Duodenal mucosa (tissue), 2 donors: Measurements from ENCODE around the gene GALM.

Source experiments
- H3K27ac ChIP-seq: one replicate; pipeline ENCODE4 v1.7.0; 2013; ENCODE audit warnings: low read depth, low read length
- H3K27me3 ChIP-seq, 2 donors: one replicate each; pipeline ENCODE4 v1.7.0; 2013; ENCODE audit warnings: low read length in 2 of 2, control low read depth in 1 of 2; ENCODE audit not compliant: insufficient read depth in 2 of 2, control insufficient read depth in 1 of 2
- H3K36me3 ChIP-seq, 2 donors: one replicate each; pipeline ENCODE4 v1.7.0; 2013; ENCODE audit warnings: low read length in 2 of 2, control low read depth in 1 of 2; ENCODE audit not compliant: insufficient read depth in 2 of 2, control insufficient read depth in 1 of 2
- H3K4me1 ChIP-seq, 2 donors: one replicate each; pipeline ENCODE4 v1.7.0; 2013; ENCODE audit warnings: low read length in 2 of 2, control low read depth in 1 of 2; ENCODE audit not compliant: insufficient read depth in 2 of 2, control insufficient read depth in 1 of 2
- H3K4me3 ChIP-seq, 2 donors: one replicate each; pipeline ENCODE4 v1.7.0; 2013; ENCODE audit warnings: low read length in 2 of 2, low read depth in 1 of 2
- H3K9ac ChIP-seq, 2 donors: one replicate each; pipeline ENCODE4 v1.7.0; 2013; ENCODE audit warnings: low read length in 2 of 2, low read depth in 1 of 2
- H3K9me3 ChIP-seq, 2 donors: one replicate each; pipeline ENCODE4 v1.7.0; 2013; ENCODE audit warnings: low read length in 2 of 2, control low read depth in 1 of 2; ENCODE audit not compliant: control insufficient read depth in 1 of 2

Gene GALM

GRCh38 chr2:38720613-38721241 is 54.8 kb downstream of the GALM start:
- Histone ChIP-seq H3K36me3 (peaks cover 5 to 7% of the 10 kb centered on the region in 2 donors), H3K27ac (no peak overlapping the region), H3K27me3 (no peaks in the 10 kb centered on the region), H3K9me3 (no peaks in the 10 kb centered on the region), H3K4me1 (peaks cover 0 to 6% of the 10 kb centered on the region in 2 donors), H3K9ac (no peak overlapping the region), H3K4me3 (no peak overlapping the region)

- H3K9ac ChIP-seq: no peak overlapping the region
- no peaks in the 10 kb centered on the region for H3K27me3 ChIP-seq
- H3K4me1 ChIP-seq: peaks cover 0 to 6% of the 10 kb centered on the region in 2 donors
- no peaks in the 10 kb centered on the region for H3K9me3 ChIP-seq
- H3K36me3 ChIP-seq: no peaks in the 10 kb centered on the region
- peak overlapping the region; percentile 25 for H3K27ac ChIP-seq
- H3K4me3 ChIP-seq: peak overlapping the region in 1 of 2 donors; percentile 1
These were observed 56.6 kb downstream of the GALM start for GRCh38 chr2:38722271-38723061.

GRCh38 chr2:38723173-38723572 is 57.3 kb downstream of the GALM start:
- Histone ChIP-seq H3K9ac (no peak overlapping the region), H3K27ac (no peak overlapping the region), H3K4me3 (no peak overlapping the region), H3K27me3 (no peaks in the 10 kb centered on the region), H3K9me3 (no peaks in the 10 kb centered on the region), H3K4me1 (peaks cover 0 to 6% of the 10 kb centered on the region in 2 donors), H3K36me3 (no peaks in the 10 kb centered on the region)

GRCh38 chr2:38727661-38728060 is 61.7 kb downstream of the GALM start:
- Histone ChIP-seq H3K9me3 (no peaks in the 10 kb centered on the region), H3K9ac (no peak overlapping the region), H3K27ac (no peak overlapping the region), H3K4me1 (no peaks in the 10 kb centered on the region), H3K4me3 (no peak overlapping the region), H3K27me3 (no peaks in the 10 kb centered on the region), H3K36me3 (peaks cover 12 to 25% of the 10 kb centered on the region in 2 donors)

DNA sequence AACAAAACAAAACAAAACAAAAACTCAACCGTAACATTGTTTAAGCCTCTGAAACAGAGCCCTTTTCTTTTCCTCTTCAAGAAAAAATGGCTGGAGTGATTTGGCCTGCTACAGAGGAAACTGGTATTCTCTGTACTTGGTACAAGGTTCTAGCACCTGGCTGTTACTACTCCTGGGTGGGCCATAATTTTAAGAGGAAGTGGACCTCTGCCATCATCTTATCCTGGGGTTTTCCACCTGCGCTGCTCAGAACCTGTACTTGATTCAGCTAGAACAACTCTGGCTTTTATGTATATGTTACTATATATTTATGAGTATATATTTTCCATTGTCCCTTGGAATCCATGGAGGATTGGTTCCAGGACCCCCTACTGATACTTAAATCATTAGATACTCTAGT is 62.8 kb downstream of the GALM start:
- peaks cover 0 to 6% of the 10 kb centered on the region in 2 donors for H3K4me1 ChIP-seq
- H3K36me3 ChIP-seq: peaks cover 14 to 33% of the 10 kb centered on the region in 2 donors
- no peak overlapping the region for H3K9ac ChIP-seq

GRCh38 chr2:38731090-38731489 is 65.2 kb downstream of the GALM start:
- Histone ChIP-seq H3K9ac (no peak overlapping the region), H3K27me3 (no peaks in the 10 kb centered on the region), H3K27ac (no peak overlapping the region), H3K4me1 (peaks cover 17 to 24% of the 10 kb centered on the region in 2 donors), H3K4me3 (no peak overlapping the region), H3K9me3 (no peaks in the 10 kb centered on the region), H3K36me3 (peaks cover 15 to 35% of the 10 kb centered on the region in 2 donors)

More for the DNA sequence above, 62.8 kb downstream of the GALM start:
- no peaks in the 10 kb centered on the region for H3K27me3 ChIP-seq
- H3K9me3 ChIP-seq: no peaks in the 10 kb centered on the region
- H3K4me3 ChIP-seq: no peak overlapping the region
- H3K27ac ChIP-seq: no peak overlapping the region

- H3K9ac ChIP-seq: no peak overlapping the region
- H3K4me1 ChIP-seq: peaks cover 18 to 26% of the 10 kb centered on the region in 2 donors
- H3K27ac ChIP-seq: no peak overlapping the region
- no peaks in the 10 kb centered on the region for H3K27me3 ChIP-seq
- no peak overlapping the region for H3K4me3 ChIP-seq
- no peaks in the 10 kb centered on the region for H3K9me3 ChIP-seq
- H3K36me3 ChIP-seq: peaks cover 15 to 35% of the 10 kb centered on the region in 2 donors
These were observed 65.8 kb downstream of the GALM start for GRCh38 chr2:38731684-38732221.

- Histone ChIP-seq H3K36me3 (peaks cover 15 to 46% of the 10 kb centered on the region in 2 donors), H3K4me1 (peaks cover 23 to 30% of the 10 kb centered on the region in 2 donors), H3K27ac (no peak overlapping the region), H3K9ac (no peak overlapping the region), H3K9me3 (no peaks in the 10 kb centered on the region), H3K27me3 (no peaks in the 10 kb centered on the region), H3K4me3 (no peak overlapping the region)
These were observed 67.5 kb downstream of the GALM start for GRCh38 chr2:38733300-38733971.

- no peak overlapping the region for H3K27ac ChIP-seq
- no peaks in the 10 kb centered on the region for H3K9me3 ChIP-seq
- H3K4me3 ChIP-seq: no peak overlapping the region
- peaks cover 23 to 30% of the 10 kb centered on the region in 2 donors for H3K4me1 ChIP-seq
- H3K27me3 ChIP-seq: no peaks in the 10 kb centered on the region
- H3K9ac ChIP-seq: no peak overlapping the region
- peaks cover 13 to 44% of the 10 kb centered on the region in 2 donors for H3K36me3 ChIP-seq
These were observed 68.6 kb downstream of the GALM start for GRCh38 chr2:38734299-38735058.
